SIG-M5 (cell line): ENCODE data around the gene RIN1.
"Not testable (repeated sequence)": the region's sequence is repeated elsewhere in the genome, so short reads cannot be mapped to it uniquely, and the experiment has no call there.

Source experiments
- DNase-seq: peaks from one replicate; lab custom pipeline; 2025; lab: John Stamatoyannopoulos, UW

Gene RIN1

DNA sequence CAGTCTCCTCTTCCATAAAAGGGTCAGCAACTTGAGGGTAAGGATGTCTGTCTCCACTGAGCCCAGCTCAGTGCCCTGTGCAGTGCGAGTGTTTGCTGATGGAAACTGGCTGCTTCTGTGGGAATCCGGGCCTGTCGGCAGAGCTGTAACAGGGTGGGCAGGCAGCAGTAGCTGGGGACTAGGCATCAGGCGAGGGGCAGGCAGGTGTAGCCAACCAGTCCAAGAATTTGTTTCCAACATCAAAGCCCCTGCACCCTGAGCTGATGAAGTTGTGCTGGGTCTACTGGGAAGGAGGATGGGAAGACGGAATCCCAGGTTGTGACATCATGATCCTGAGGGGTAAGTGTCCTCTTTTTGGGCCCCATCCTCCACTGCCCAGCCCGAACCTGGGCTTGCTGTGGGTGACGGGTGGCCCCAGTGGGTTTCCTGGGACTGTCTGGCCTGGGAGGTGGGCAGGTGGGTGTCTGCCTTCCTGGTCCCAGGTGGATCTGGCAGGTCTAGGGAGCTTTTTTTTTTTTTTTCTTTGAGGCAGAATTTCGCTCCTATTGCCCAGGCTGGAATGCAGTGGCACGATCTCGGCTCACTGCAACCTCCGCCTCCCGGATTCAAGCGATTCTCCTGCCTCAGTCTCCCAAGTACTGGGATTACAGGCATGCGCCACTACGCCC, 24.3 kb upstream of the RIN1 start:
- DNase-seq, result no peak

DNA sequence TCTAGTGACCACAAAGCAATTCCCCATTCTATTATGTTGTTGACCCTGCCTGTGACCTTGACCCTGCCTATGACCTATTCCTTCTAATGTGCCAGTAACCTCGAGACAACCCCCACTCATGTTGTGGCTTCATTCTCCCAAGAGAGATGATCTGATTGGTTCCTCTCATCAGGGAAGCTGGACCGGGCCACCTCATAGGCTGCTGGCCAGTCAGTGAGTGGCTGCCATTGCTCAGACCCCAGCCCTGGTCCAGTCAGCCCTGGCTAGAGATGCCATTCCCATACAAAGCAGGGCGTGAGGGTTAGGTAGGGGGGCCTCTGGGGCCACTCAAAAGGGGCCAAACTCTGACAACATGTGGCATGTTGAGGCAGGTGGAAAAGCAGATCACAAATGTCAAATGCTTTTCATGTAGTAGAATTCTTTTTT, 23.4 kb upstream of the RIN1 start:
- no peak for DNase-seq

DNA sequence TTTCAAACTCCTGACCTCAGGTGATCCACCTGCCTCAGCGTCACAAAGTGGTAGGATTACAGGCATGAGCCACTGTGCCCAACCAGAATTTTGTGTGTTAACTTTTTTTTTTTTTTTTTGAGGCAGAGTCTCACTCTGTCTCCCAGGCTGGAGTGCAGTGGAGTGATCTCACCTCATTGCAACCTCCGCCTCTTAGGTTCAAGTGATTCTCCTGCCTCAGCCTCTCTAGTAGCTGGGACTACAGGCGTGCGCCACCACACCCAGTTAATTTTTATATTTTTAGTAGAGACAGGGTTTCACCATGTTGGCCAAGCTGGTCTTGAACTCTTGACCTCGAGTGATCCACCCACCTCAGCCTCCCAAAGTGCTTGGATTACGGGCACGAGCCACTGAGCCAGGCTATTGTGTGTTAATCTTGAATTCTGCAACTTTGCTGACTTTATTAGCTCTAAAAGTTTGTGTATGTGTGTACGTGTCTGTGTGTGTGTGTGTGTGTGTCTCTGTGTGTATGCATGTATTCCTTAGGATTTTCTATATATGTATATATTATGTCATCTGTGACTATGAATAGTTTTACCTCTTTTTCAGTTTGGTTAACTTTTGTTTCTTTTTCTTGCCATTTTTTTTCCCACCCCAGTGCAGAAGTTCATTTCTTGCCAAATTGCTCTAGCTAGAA, 14.5 kb upstream of the RIN1 start:
- DNase-seq, result not testable (repeated sequence)

DNA sequence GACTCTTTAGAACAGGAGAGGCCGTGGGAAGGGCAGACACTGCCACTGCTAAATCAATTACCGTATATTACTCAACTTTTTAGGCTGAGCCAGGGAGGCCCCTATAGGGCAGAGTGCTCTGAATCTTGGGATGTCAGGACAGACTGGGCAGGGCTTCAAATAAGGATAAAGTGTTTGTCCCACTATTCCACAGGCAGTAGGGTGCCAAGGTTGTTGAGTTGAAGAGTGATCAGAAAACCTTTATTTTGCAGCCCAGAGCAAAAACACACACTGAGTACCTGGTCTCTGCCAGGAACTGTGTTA, 12.8 kb upstream of the RIN1 start:
- DNase-seq, result no peak

DNA sequence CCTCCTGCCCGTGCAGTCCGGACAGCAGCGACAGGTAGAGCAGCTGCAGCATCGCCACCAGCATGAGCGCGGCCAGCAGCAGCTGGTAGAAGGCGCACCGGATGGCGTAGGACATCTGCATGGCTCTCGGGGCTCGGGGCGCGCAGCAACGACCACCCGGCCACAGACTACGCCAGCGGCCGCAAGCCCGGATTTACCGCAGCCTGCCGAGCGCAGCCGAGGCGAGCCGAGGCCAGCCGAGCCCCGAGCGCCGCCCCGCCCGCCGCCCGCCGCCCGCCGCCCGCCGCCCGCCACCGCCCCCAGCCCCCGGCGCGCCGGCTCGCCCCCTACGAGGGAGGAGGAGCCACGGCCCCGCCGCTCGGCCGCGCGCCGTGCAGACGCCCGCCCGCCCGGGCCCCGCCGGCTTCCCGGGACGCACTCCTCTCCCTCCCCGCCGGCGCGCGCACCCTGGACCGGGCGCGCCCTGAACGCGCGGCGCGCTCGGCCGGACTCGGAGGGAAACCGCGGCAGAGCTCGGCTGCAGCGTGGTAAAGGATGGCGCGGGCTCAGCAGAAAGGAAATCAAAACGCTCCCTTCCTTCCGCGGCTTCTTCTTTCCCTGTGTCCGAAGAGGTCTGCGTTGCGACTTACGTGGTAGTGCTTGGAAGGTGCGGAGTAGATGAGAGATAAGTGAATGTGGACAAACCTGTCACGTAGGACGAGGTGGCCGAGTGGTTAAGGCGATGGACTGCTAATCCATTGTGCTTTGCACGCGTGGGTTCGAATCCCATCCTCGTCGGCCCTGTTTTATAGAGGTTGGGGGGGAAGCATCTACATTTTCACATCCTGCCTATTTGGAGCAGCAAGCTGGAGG, 11.4 kb upstream of the RIN1 start, which contains the start of gene B4GAT1:
Gene B4GAT1, minus strand, starts transcription at position 205 of the 852 bp plus-strand sequence. Its CDS starts 84 bp downstream, at position 121.
- no peak for DNase-seq

DNA sequence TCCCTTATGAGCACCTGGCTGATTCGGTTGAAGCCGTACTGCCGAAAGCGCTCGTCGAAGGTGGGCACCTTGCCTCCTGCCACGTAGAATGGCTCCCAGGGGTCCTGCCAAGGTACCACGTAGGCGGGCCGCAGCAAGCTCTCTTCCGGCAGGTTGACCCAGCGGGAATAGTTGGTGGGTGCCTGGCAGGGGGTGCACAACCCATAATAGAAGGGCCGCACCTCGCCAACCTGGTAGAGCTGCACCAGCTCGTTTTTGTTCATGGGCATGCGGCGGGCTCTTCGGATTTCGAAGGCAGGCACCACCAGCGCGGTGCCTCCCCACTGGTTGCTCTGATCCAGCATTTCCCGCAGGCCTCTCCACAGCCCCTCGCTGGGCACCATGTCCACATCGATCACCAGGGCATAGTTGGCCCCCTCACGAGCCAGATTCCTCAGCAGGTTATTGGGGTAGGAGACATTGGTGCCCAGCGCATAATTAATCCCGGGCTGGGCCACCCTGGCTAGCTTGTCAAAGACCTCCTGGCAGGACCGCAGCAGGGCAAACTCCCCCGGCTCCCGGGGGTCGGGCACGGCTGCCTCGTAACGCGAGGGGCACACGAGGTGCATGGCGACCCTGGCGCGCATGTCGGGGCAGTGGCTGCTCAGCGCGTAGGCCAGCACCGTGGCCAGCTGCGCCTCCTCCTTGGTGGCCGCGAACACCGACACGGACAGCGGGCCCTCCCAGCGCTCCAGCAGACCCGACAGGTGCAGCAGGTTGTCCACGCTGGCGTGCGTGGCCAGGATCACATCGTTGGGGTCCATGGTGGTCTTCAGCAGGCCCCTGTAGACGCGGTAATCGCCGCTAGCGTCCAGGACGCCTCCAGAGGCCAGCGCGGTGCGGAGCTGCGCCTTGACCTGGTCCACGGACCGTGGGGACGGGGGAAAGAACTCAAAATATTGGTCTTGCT, 10.5 kb upstream of the RIN1 start:
- no peak for DNase-seq

DNA sequence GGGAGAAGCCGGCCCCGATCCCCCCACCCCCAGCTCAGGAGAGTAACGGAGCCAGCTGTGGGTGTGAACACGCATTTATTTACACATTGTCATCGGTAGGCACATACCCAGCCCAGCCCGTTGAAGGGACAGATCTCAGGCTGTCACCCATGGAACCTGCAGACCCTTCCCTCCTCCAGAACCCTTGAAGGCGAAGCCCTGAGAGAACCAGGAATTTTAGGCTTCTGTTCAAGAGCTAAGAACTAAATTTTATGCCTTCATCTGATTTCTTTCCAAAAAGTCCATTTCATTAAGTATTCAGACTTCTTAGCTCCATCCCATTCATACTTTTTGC, 9.0 kb upstream of the RIN1 start:
- no peak for DNase-seq

DNA sequence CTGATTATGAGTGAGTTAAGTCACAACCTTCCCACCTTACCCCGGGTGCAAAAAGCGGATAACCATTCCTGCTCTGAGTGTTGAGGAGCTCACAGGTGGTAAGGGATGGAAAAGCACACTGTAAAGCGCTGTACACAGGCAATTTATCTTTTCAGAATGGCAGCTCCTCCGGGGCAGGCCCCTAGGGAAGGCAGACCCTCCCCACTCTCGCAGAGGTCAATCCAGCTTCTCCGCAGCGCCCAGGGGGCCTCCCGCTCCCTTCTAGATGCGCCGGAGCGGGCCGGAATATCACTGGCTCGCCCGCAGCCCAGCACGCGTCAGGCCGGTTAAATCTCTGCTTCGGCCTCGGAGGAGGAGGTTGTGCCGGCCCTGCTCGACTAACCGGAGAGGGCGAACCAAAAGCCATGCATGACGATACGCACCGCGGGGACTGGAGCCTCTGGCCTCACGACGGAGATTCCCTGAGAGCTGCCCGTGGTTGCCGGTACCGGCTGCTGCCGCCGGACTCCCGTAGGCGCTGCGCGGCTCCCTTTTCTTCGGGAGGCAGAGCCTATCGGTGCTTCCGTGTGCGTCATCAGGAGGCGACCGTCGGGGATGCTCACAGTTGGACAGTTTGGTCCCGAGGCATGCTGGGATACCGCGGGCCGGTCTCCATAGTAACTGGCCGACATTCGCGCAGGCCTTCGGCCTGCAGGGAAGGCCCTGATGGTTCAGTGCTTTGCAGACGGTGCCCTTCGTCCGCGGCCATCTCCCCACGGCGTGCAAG, 8.5 kb upstream of the RIN1 start, which contains the start of gene BRMS1:
Gene BRMS1, minus strand, starts transcription at position 555 of the 766 bp plus-strand sequence. CDS start 2,870 bp downstream, outside the sequence.
- DNase-seq, result peak; percentile 20

DNA sequence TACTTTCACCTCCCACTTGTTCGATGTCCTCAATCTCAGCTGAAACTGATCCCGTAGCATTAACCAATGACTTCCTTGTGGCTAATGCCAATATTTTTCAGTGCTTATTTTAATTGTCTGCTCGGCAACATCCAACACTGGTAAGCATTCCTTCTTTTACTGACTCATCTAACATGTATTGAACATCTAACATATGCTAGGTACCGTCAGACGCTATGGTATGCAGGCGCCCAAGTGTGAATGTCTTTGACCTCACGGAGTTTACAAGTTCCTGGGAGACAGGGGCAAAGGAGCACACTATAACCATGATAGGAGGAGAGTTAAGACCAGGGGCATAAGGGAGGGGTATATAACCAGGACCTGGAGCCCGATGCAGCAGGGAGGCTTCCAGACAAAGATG, 6.9 kb upstream of the RIN1 start:
- no peak for DNase-seq

DNA sequence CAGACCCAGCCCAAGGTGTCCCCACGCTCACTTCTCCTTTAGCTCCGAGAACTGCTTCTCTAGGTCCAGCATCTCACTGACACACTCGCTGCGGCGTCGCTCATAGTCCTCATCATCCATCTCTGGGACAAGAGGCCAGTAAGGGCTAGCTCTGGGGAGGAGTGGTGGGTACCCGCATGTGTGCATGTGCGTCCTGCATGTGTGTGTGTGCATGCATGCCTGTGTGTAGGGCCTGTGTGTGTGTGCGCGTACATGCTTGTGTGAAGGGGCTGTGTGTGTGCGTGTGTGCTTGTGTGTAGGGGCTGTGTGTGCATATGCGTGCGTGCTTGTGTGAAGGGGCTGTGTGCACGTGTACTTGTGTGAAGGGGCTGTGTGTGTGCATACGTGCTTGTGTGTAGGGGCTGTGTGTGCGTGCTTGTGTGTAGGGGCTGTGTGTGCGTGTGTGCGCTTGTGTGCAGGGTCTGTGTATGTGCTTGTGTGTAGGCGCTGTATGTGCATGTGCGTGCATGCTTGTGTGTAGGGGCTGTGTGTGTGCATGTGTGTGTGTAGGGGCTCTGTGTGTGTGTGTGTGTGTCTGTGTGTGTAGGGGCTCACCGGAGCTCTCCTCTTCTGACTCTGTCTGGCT, 5.4 kb upstream of the RIN1 start:
- no peak for DNase-seq

DNA sequence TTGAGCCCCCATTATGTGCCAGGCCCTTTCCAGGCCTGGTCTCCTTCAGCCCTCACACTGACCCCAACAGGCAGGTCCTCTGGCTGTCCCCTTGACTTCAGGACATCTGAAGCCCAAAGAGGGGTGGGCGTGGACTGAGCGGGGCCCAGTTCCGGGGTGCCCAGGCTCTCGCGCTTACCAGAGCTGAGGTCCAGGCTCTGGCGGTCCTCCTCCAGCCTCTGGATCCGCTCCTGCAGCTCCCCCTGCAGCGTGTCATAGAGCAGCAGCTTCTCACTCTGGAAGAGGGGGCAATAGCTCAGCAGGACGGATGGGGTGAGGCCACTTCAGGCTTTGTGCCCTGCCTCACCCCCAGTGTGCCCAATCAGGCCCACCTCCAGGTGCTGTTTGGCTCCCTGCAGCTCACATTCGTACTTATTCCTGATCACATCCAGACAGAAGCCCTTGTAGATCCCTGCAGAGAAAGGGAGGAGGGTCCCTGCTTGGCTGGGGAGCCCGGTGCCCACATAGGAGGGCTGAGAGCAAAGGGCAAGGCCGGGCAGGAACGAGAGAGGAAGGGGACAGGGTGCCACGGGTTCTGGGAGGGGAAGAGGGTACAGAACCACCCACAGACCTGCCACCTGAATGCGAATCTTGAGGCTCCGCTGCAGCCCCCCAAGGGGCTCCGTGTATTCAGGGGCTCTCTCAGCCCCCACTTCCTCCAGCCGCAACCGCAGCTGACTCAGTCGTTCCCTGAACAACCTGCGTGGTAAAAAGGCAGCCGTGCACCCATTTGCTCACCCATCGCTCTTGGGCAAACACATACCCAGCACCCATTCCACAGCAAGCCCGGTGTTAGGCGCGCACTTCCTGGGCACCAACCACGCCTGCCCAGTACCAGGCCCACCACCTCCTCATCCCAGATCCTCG, 4.6 kb upstream of the RIN1 start:
- no peak for DNase-seq

DNA sequence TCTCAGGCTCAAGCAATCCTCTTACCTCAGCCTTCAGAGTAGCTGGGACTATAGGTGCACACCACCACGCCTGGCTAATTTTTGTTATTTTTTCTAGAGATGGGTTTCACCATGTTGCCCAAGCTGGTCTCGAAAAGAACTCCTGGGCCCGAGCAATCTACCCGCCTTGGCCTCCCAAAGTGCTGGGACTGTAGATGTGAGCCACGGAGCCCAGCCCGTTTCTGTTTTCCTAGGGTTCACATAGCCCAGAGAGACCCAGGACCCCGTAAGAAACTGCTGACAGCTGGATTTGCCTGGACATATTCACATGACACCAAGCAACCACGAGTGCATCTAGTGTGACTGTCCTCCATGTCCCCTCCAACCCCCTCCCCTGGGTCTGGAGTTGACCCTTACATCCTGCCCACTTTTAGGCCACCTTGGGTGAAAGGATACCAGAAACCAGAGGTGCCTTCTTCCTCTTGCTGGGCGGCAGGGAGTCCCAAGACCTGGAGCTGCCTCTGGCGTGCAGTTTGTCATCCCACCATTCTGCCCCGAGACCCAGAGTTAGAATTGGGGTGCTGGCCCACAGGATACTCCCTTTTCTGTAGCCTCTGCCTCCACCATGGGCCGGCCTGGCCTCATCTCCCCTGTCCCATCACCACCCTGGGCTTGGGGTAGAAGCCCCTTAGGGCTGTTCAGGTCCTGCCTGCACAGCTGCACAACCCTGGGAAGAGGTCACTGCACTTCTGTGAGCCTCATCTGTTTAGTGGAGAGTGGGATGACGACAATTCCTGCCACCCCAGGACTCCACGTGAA, 3.7 kb upstream of the RIN1 start:
- no peak for DNase-seq

DNA sequence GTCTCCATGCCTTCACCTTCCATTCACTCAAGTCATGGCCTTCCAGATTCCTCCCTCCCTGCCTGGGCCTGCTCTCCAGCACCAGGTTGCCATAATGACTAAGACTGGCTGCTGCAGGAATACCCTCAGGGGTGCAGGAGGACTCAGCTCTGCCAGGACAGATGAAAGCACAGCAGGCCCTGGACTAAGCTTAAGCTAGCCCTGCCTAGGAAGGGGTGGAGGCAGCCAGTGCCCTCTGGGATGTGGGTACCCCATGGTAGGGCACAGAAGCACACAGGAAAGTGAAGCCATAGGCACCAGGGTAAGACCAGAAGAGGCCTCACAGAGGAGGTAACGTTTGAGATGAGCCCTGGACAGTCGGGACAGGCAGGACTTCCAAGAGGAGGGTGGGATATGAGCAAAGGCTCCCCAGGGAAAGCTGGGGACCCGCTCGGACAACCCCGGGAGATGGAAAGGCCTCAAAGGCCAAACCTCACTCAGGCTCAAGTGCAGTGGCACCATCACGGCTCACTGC, 3.0 kb upstream of the RIN1 start:
- no peak for DNase-seq

DNA sequence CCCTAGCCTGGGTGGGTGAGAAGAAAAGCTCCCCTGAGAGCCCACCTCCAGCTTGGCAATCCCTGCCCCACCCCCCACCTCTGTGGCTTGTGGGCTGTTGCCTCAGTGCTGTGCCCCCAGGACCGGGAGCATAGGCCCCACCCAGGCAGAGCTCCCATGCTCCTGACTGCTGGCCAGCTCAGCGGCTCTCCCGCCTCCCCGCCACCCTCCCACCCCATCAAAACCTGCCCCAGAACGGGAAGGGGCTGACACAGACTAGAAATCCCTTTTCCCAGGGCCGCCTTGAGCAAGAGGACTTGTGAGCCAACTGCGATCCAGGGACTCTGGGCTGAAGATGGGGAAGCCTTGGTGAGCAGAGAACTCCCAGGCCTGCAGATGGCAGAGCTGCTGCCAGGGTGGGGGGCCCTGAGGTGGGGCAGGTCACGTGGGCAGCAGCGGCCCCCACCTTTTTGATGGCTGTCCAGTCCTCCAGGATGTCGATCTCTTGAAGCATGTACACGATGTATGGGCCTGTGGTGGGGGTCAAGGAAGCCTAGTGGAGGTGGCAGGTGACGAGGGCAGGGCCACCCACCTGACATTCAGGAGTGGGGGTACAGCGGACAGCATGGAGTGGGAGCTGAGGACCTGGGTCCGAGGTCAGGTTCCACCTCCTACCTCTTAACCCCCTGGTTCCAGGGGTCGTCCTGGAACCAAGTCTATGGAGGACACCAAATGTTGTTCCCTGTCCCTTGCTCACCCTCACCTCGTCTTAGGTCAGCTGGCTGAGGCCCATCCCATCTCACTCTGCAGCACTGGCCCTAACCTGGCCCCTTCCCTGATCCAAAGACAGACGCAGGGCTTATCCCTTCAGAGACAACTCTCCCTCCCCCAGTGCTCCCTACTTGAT, 2.3 kb upstream of the RIN1 start:
- no peak for DNase-seq

DNA sequence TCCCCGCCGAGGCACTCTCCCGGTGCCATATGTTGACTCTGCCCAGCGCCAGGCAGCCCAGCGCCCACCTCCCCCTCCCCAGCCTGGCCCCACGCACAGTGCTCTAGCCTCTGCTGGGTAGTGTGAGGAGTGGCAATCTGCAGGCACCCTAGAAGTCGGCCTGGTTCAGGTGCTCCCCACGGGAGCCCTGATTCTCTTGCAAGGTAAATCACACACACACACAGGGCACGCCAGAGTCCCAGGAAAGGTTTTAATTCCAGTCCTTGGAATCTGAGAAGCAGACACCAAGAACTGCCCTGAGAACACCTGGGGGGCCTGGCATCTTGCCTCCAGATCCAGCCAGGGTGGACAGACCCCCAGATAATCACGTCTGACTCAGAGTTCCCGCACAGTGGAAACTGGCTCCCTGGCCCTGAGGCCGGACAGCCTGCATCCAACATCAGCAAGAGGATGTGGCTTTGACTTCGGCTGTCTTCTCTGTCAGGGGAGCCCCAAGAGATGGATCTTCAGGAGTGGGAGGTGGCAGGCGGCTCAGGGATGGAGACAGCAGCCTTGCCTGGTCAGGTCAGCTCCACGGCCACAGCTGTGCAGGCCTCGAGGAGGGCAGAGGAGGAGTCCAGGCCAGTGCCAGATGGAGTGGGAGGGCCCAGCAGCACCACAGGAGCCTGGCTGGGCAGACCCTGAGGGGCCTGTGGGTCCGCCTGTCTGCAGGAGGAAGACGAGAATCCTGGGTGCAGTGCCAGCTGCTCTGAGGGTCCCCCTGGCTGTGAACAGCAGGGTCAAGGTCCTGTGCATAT, 1.1 kb upstream of the RIN1 start:
- no peak for DNase-seq

DNA sequence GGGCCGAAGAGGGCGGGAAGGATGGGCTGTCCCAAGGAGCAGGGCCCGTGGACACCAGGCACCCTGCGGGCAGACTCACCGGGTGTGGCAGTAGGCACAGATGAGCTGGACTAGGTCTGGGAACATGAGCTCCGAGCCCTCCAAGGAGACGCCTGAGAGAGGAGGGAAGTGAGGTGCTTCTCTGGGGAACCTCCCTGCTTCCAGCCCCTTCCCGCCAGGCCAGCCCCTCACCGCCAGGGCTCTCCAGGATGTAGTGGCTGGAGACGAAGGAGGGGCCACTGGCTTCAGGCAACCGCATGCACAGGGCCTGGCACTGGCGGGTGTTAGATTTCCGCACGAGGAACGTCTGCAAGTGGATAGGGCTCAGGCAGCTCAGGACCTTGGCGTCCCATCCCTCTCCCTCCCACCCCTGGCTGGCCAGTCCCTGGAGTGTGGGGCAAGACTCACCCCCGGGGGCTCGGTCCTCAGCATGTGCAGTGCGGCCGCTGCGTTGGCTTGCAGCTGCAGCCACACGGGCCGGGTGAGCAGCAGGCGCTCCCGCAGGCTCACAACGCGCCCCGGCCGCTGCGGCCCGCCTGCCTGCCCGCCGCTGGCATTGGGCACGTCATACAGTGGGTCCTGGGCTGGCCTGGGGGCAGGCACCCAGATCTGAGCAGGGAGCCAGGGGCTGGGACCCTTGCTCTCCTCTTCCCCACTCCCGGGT, 552 bp downstream of the RIN1 start:
- DNase-seq, result no peak
